NT2/D1 (cell line): ENCODE results near the gene KAT6B.

Source experiments
- SUZ12 ChIP-seq: IDR thresholded peaks from 2 replicates; pipeline ENCODE4 v1.6.1; 2011; ENCODE audit not compliant: insufficient read length, insufficient read depth; ENCODE audit errors: extremely low read depth
- YY1 ChIP-seq: IDR thresholded peaks from 2 replicates; pipeline ENCODE4 v1.6.1; 2011; ENCODE audit not compliant: insufficient read length, insufficient read depth
- ZNF274 ChIP-seq: IDR thresholded peaks from 2 replicates; pipeline ENCODE4 v1.6.1; 2011; ENCODE audit warnings: mild to moderate bottlenecking, low read depth, low read length

DNA sequence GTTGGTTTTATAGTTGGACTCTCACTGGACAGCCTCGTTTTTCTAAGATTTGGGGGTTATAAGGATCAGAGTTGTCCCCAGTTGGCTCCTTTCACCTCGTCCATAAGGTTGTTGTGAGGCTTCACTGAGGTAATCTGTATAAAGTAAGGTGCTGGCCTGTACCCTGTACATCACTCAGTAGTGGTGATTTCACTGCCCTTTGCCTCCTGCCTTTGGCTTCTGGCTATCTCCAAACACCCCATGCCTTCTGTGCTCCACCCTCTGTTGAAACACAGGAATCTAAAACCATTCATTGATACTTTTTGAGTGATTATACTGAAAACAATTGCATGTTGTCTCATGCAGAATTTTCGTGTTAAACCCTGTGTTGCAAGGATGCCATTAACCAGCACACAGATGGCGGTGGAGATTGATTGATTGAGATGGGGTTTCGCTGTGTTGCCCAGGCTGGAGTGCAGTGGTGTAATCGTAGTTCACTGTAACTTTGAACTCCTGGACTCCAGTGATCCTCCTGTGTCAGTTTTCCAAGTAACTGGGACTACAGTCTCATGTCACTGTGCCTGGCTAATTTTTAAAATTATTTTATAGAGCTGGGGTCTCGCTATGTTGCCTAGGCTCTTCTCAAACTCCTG is 55.0 kb downstream of the KAT6B start:
- TF ChIP-seq YY1 (no peak), ZNF274 (no peak), SUZ12 (no peak)
